ENCODE measurements around the gene REEP3.

The REEP3 gene

DNA sequence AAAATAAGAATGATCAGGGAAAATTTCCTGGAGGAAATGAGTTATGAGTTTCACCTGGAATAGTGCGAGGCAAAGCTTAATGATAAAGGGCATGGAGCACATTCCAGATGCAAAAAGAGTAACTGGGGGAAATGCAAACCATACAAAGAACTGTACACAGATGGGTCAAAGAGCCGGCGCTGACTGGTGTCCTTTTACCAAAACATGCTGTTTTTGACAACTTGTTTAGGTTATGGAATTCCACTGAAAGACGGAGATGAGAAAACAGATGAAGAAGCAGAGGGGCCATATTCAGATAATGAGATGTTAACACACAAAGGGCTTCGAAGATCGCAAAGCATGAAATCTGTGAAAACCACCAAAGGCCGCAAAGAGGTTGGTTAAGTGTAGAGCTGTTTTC is 98.2 kb downstream of the REEP3 start:
- TF ChIP-seq, protein P1, sequence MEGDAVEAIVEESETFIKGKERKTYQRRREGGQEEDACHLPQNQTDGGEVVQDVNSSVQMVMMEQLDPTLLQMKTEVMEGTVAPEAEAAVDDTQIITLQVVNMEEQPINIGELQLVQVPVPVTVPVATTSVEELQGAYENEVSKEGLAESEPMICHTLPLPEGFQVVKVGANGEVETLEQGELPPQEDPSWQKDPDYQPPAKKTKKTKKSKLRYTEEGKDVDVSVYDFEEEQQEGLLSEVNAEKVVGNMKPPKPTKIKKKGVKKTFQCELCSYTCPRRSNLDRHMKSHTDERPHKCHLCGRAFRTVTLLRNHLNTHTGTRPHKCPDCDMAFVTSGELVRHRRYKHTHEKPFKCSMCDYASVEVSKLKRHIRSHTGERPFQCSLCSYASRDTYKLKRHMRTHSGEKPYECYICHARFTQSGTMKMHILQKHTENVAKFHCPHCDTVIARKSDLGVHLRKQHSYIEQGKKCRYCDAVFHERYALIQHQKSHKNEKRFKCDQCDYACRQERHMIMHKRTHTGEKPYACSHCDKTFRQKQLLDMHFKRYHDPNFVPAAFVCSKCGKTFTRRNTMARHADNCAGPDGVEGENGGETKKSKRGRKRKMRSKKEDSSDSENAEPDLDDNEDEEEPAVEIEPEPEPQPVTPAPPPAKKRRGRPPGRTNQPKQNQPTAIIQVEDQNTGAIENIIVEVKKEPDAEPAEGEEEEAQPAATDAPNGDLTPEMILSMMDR (IDR thresholded peaks at IDR 0.05): no peak
- no peak for TF ChIP-seq ZFX (IDR thresholded peaks at IDR 0.05; ENCODE audit: borderline replicate concordance)
- no peak overlapping the region for H3K27ac ChIP-seq

DNA sequence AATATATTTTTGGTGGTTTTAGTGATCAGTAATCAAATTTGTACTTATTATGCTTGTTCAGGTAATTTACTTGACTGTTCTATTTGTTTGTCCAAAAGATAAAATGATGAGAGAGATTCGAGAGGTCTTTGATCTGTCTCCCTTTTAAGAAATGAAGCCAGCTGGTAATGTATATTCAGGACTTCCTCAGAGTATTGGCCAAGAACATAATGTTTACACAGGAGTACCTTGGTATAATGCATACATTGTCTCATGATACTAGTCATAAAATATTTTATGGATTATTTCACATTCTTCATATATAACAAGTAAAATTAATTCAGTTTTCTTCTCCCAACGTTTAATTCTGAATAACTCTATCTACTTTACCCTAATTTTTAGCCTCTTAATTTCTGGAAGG is 100.9 kb downstream of the REEP3 start:
- H3K27ac ChIP-seq: no peak overlapping the region
- no peak for TF ChIP-seq ZFX (IDR thresholded peaks at IDR 0.05; ENCODE audit: borderline replicate concordance)
- TF ChIP-seq, protein P1 (IDR thresholded peaks at IDR 0.05): no peak

DNA sequence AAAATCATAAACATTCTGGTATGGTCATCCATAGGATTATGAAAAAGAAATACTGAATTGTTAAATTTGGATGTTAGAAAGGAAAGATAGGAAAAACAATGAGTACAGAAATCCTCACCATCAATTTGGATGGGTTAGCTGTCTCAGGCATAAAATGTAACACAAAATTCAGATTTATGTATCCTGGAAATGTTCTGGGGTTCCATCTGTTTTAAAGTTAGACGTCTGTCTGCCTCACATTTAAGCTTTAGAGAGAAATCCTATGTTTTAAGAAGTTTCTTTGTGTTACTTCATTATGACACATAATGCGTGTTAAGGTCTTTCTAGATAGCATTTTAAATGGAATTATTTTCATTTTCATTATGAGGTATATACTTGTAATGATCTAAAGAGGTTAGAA is 103.5 kb downstream of the REEP3 start:
- TF ChIP-seq, protein P1 (IDR thresholded peaks at IDR 0.05): no peak
- TF ChIP-seq ZFX (IDR thresholded peaks at IDR 0.05; ENCODE audit: borderline replicate concordance): no peak
- H3K27ac ChIP-seq: no peak overlapping the region

DNA sequence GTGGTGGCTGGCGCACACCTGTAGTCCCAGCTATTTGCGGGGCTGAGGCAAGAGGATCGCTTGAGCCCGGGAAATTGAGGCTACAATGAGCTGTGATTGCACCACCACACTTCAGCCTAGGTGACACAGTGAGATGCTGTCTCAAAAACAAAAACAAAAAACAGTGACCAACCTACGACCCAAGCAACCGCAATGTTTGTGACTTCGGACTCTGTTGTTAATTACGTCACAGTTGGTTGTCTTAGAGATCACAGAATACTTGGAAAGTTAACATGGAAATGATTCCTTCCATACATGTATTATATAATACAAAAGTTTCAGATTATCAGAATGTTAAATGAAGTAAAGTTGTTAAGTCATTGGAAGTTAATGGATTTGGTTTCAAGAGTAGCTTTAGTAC is 106.2 kb downstream of the REEP3 start:
- TF ChIP-seq, protein P1 (IDR thresholded peaks at IDR 0.05): no peak
- TF ChIP-seq ZFX (IDR thresholded peaks at IDR 0.05; ENCODE audit: borderline replicate concordance): no peak
- peak overlapping the region; percentile 99 for H3K27ac ChIP-seq

DNA sequence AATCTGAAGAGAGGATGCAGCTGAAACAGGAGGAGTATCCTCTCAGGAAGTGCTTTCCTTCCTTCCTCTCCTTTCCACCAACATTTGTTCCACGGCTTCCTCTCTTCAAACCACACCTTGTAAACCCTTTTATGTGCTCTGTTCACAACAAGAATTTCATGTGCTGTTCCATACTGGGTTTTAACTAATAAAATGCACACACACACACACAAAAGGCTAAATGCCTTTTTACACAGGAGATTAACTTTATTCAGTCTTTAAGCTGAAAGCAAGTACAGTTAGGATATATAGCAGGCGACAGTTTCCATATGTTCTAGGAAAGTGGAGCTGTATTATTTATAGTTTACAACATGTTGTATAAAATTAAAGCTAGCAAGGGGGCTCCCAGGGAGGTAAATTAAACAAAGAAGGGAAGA is 106.7 kb downstream of the REEP3 start:
- H3K27ac ChIP-seq: peak overlapping the region; percentile 99
- no peak for TF ChIP-seq ZFX (IDR thresholded peaks at IDR 0.05; ENCODE audit: borderline replicate concordance)
- TF ChIP-seq, protein P1 (IDR thresholded peaks at IDR 0.05): no peak

DNA sequence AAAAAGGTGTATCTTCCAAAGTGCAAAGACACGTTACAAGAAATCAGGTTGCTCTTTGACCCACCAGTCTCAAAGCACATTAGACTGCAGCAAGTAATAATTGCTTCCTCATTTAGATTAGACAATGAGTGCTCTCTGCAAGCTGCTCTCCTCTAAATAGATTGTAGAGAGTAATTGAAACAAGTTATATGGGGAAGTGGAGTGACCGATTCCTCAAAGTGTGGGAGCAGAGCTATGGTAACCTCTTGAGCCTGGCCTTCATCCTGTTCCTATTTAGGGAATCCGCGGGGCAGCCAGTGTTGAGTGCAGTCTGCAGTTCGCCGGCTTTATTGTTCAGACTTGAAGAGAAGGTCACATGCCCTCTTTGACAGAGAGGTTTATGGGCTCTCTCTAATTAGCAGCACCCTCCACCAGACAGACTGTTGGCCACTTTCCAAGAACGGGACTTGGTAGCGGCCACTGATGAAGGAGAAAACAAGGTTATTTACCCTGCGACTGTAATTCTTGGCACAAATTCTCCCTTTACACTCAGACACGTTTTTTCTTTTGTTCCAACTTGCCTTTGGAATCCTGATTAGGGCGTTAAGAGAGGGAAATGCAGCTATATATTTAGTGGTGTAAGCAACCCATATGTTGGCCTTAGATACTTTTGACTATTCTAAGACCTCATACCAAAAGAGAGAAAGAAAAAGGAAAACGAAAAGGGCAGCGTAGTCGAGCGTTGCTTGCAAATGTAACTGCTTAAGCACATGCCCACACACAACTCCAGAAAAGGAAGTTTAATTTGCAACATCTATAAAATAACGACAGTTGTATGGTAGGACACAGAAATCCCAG is 107.5 kb downstream of the REEP3 start:
- peak overlapping the region; percentile 99 for H3K27ac ChIP-seq
- TF ChIP-seq, protein P1 (IDR thresholded peaks at IDR 0.05): no peak

DNA sequence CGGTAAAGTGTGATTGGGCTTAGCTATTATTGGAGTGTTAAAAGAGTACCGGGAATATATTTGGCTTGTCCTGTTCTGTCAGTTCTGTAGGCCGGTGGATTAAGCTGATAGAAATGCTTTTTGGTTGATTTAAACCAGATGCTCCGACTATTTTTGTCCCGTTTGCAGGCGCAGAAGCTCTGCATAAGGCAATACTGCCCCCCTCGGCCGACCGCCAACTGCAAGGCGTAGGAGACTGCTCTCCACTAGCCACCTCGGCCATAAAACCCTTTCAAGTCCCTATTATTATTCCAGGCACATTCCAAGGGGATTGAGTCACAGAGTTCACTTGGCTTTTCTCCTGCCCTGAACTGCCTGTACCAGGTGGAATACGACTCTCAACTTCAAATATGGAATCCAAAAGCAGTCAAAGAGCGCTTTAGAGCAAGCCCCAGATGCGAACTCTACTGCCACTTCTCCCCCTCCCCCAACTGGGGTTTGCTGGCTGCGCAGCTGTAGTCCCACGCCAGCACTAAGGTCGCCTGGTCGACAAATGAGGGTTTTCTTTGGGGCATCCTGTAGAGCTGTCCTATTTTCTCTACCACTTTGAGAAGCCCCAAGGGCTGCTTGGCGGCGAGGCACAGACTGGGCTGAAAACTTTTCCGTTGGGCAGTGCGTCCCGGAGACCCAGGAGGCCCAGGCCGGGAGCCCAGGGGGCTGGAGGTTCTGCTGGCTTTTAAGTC is 108.3 kb downstream of the REEP3 start:
- TF ChIP-seq, protein P1 (IDR thresholded peaks at IDR 0.05): peak; percentile 87
- no peak for TF ChIP-seq ZFX (IDR thresholded peaks at IDR 0.05; ENCODE audit: borderline replicate concordance)
- peak overlapping the region; percentile 99 for H3K27ac ChIP-seq
